ENCODE measurements around the gene SPG21. TPM values are rescaled to one million over a fixed set of nuclear protein-coding genes. Genes with fewer than 3 reads are reported as not detected.
"Not testable (repeated sequence)": the region's sequence is repeated elsewhere in the genome, so short reads cannot be mapped to it uniquely, and the experiment has no call there.

SPG21 gene, protein sequence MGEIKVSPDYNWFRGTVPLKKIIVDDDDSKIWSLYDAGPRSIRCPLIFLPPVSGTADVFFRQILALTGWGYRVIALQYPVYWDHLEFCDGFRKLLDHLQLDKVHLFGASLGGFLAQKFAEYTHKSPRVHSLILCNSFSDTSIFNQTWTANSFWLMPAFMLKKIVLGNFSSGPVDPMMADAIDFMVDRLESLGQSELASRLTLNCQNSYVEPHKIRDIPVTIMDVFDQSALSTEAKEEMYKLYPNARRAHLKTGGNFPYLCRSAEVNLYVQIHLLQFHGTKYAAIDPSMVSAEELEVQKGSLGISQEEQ
- 49.9 TPM for total RNA-seq

DNA sequence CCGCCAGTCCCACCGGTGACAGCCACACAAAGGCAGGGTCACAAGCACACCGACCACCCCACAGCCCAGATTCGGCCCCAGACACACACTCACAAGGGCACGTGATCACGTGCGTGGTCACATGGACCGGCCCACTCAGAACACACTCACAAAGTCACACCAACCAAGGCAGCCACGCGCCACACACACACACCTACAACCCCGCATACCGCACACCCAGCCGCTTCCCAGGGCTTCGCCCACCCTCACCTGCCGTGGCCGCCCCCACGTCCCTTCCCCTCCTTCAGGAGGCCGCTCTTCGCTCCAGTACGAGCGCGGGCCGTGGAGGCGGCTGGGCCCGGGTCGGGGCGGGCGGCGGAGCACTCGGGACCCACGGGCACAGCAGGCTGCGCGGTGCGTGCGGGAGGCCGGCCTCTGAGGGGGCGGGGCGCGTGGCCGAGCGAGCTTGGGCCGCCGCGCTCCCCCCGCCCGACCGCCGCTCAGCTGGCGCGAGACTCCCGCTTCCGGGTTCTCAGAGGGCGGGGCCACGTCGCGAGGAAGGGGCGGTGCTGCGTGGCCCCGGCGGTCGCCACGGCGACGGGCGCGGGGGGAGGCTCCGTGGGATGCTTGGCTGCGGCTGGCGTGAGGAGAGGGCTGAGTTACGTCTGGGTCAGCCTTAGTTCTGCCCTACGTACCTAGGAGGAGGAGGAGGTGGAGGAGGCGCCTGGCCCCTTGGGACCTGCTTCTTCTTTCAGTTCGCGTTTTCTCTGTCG is at the start of gene SPG21:
TSS of gene SPG21 (minus strand) at position 499 of the 752 bp plus-strand sequence. CDS start 6,345 bp downstream, outside the sequence.
- DNase-seq = peak; percentile 86

DNA sequence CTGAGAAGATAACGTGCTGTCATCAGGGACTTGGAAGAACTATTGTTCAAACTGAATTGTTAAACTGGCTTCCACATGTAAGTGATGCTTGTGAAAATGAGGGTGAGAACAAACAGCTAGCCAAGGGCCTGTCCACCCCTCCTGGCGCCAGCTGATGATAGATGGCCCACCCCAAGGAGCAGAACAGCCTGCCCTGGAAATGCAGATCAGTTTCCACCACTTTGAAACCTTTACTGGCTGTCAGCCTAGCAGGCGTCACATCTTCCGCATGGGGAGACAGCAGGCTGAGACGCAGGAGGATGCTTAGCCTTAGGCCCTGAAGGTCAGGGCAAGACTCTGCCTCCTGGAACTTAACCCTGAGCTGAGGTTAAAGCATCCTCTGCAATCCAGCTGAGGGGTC is 49.1 kb upstream of the SPG21 start:
- no peak for DNase-seq

DNA sequence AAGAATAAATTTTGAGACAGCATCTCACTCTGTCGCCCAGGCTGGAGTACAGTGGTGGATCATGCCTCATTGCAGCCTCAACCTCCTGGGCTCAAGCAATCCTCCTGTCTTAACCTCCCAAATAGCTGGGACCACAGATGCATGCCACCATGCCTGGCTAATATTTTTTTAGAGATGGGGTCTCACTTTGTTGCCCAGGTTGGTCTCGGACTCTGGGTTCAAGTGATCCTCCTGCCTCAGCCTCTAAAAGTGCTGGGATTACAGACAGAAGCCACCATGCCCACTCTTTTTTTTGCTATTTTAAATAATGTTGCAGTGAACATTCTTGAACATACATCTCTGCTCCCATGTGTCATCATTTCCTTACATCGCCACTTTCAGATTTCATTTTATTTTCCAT is 48.7 kb upstream of the SPG21 start:
- DNase-seq = no peak

DNA sequence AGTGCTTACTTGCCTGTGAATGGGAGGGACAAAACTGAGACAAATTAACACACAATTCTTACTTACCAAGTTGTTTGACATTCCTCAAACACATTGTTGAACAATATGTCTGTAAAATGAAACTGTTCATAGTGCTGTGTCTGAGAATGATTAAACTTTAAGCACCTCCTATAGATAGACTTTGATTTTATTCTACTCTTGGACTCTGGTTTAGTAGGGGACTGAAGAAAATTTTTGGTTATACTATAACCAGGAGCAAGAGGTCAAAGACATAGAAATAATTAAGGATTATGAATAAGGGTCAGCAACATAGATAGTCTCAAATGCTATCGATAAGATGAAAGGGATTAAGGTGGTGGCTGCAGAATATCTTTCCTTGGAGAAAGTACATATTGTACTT is 47.6 kb upstream of the SPG21 start:
- DNase-seq = no peak

DNA sequence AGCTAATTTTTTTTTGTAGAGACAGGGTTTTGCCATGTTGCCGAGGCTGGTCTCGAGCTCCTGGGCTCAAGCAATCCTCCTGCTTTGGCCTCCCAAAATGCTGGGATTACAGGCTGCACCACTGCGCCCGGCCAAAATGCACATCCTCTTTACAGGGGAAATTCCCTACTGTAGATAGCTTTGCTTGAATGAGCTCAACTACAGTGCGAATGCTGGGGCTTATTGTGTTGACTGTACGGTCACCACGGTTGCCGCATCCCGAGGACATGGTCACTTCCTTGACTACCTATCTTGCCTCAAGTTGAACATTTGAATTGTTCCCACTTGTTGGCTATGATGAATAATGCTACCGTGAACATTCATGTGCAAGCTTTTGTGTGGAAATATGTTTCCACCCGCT is 45.0 kb upstream of the SPG21 start:
- DNase-seq = no peak

DNA sequence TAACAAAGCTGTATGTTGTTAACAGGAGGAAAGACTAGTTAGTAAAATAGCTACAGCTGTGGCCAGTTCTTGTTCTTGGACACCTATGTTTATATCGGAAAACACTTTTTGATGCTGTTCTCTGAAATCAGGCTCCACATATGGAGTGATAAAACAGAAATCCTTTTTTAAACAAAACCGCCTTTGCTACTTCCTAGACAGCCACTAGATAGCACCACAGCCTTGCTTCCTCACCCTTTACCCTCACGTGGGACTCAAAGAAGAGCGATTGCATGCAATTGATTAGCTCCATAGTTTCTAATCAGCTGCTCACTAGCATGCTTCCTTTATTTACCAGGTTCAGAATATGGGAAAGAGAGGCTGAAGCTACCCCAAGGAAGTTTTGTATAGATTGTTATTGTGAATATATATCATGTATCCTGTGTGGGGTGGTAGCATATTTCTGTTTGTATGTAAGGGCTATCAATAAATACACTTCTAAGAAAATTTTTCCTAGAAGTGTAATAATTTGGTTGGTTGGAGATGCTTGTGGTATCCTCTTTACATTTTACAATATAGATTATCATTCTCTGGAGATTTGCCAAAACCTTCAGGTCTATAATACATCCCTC is 44.0 kb upstream of the SPG21 start:
- peak; percentile 9 for DNase-seq

DNA sequence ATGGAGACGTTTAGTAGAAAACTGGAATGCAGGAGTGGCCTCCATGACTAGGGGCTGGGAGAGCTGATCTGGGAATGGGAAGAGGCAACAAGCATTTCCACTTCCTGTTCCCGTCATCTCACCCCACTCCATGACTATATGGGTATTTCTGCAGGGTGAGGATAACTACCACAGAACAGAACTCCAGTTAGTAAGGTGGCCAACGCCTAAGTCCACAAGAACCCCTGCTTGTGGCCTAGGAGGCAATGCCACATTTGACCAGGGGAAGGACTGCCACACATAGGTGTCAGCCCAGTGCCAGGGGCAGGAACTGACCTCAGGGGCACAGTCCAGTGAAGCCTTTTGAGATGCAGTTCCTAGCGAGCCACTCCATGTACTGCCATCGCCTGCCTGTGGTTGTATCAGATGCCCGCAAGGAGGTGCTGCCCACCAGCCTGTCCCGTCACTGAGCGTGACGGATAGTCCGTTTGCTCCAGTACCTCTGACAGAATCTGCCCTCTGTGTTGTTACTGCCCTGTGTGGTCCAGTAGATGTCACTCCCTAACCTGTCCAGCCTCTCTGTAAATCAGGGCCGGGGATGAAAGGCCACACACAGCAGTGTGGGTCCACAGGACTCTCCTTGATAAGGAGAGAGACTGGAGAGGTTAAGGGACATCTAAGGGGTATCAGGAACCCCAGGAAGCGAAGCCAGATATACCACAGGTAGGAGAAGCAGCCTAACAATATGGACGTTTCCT is 43.3 kb upstream of the SPG21 start:
- peak; percentile 23 for DNase-seq

DNA sequence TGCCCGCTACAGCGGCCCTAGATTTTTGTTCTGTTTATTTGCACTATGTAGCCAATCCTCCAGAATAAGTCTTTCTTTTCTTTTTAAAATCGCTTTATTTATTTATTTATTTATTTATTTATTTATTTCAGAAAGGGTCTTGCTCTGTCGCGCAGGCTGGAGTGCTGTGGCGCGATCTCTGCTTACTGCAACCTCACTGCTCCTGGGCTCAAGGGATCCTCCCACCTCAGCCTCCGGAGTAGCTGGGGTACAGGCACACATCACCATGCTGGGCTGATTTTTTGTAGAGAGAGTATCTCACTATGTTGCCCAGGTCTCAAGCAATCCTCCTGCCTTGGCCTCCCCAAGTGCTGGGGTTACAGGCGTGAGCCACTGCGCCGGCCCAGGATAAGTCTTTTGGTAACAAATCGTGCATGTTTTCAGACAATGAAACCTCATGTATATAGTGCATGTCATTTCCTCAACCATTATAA is 40.1 kb upstream of the SPG21 start:
- no peak for DNase-seq

DNA sequence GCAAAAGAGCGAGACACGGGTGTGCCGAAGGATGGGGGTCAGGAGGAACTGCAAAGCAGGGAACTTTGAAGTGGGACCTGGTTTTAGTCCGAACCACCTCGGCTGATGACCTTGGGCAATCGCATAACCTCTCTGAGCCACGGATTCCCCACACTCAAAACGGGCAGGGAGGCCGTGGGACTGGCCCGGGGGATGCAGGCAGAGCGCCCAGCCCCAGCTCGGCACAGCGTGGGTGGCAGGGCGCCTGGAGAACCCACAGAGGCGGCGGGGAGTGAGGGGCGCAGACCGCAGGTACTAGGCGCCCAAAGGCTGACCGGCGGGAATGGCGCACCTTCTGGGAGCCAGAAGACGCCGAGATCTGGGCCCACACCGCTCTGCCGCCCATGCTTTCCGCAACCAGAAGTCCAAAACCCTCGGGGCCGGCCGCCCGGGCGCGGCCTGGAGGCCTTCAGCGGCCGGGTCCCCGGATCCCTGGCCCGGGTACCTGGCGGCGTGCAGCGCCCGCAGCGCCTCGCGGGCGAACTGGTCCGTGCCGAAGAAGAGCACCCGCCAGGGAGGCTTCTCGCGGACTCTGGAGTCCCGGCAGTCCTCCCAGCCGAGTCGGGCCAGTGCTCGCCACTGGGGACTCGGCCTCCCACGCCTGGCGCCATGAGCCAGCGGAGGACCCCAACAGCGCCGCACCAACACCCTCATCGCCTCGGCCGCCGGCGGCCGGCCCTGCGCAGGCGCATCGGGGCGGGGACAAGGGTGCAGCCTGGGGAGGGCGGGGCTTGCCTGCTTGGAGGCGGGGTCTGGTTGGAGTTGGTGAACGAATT is 39.4 kb upstream of the SPG21 start, which contains the start of gene MTFMT:
TSS of gene MTFMT (minus strand) at position 719 of the 815 bp plus-strand sequence. CDS start at position 693, 26 bp downstream.
- DNase-seq = peak; percentile 46

DNA sequence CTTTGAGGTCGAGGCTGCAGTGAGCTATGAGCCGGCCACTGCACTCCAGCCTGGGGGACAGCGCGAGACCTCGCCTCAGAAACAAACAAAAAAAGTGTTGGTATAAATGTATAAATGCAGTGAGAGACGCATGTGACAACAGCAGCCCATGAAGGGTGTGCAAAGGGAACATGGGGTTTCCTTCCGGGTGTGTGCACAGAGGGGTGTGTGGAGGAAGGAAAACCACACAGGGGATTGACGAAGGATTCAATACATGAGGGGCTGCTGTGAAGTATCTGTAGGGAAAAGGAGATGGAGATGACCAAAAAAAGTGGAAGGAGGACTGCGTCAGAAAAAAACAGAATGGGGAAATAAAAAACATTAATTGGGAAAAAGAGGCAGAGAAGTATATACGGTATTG is 38.6 kb upstream of the SPG21 start:
- DNase-seq = no peak

DNA sequence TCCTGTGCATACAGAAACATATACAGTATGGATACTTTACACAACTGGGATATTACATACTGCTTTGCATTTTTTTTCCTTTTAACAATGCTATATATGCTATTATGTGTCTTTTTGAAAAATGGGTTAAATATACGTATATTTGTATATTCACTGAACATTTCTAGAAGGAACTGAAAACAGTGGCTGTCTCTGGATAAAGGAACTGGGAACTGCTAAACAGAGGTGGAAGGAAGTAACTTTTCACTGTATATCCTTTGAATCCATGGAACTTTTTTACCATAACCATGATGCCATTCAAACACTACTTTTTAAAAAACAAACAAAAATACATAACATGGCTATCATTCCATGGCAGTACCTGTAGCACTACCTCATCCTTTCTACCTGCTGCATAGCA is 37.9 kb upstream of the SPG21 start:
- no peak for DNase-seq

DNA sequence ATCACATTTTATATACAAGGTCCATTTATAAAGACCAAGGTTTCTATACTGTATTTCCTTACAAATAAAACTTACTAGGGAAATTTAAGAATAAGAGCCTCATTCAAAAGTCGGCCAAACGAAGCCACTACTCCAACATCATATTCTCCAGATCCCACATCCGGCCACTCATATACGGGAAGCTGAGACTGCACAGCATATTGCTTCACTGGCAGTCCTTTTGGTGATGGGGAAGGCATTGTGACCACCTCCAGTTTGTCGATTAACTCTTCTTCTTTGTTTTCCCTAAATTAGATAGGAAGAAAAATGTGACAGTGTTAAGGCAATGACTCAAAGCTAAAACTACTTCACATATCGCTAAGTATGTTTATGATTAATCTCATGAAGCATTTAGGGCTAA is 37.0 kb upstream of the SPG21 start:
- DNase-seq = no peak

DNA sequence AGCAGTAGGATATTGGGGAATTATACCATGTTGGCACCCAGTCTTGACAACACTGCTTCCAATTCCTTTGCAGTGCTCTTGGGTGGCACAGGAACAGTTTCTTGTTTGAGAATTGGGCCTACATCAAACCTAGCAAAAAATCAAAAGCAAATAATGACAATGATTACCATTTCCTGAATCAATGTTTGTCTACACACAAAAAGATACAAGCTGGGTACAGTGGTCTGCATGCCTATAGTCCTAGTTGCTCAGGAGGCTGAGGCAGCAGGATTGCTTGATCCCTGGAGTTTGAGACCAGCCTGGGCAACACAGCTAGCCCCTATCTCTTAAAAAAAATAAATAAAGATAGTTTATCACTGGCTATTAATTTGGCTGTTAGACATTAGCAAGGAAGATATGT is 31.8 kb upstream of the SPG21 start:
- no peak for DNase-seq

DNA sequence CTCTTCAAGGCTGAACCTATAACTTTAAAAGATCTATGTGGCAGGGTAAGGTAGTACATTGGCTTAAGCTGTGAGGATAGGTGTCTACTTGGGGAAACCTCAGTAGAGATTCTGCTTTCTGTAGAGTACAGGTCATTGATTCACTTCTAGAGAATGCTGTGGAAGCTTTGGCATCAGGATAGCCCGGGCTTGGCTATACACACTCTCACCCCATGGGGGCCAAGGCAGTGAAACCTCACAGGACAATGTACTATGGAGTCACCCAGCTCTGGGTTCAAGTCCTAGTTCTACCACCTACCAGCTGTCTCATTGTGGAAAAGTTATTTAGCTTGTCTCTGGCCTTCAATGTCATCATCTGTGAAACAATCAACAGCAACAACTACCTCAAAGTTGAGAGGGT is 30.7 kb upstream of the SPG21 start:
- DNase-seq = no peak

DNA sequence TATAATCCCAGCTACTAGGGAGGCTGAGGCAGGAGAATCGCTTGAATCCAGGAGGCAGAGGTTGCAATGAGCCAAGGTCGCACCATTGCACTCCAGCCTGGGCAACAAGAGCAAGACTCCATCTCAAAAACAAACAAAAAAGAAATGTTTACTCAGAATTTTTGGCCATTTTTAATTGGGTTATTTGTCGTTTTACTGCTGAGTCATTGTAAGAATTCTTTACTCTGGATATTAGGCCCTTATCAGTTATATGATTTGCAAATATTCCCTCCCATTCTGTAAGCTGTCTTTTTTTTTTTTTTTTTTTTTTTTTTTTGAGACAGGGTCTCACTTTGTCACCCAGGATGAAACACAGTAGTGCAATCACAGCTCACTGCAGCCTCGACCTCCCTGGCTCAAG is 21.5 kb upstream of the SPG21 start:
- DNase-seq = not testable (repeated sequence)

DNA sequence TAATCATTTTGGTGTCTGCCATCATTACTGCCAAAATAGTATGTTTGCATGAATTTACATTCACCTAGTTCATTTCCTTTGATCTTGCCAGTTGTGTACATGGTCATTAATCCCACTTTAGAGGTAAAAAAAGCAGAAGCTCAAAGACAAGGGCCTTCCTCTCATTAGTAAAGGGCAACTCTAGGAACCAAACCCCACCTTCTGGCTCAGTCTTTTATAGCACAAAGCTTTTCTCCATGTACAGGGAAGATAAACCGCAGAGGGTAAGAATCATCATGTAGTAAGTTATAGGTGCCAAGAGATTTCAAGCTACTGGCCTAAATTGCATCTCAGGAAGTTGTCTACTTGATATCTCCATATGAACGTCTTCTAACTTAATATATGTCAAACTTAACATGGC is 19.3 kb upstream of the SPG21 start:
- DNase-seq = no peak

DNA sequence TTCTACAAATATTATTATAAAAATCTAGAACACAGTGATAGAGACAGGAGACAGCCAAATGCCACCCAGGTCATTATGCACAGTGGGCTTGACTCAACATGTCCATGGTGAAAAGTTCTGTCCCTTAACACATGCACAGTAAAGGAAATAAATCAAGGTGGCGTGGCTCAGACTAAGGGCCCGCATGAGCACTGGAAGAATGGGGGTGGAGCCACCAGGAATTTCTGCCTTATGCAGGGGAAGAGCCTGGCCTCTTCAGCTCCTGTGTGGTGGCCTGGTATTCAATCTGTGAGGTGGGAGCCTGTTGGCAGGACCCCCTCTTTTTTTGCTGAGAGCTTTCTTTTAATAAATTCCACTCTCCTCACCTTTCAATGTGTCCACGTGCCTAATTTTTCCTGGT is 17.2 kb upstream of the SPG21 start:
- DNase-seq = no peak

DNA sequence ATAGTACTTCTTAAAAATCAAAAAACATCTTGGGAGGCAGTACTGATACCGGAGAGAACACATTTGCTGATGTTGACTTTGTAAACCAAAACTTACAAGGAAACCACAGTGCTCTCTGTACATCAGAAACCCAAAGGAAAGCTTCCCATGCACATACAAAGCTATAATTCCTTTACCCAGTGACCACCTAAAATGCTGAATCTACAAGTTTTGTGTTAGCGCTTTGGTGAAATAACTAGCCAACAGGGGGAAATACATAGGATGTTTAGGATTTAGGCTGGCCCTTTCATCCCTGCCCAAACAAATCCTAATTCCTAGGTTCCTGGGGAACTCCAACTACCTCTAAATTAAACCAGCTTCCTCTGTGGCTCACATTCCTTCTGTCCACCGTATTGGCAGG is 15.3 kb upstream of the SPG21 start:
- DNase-seq = no peak

DNA sequence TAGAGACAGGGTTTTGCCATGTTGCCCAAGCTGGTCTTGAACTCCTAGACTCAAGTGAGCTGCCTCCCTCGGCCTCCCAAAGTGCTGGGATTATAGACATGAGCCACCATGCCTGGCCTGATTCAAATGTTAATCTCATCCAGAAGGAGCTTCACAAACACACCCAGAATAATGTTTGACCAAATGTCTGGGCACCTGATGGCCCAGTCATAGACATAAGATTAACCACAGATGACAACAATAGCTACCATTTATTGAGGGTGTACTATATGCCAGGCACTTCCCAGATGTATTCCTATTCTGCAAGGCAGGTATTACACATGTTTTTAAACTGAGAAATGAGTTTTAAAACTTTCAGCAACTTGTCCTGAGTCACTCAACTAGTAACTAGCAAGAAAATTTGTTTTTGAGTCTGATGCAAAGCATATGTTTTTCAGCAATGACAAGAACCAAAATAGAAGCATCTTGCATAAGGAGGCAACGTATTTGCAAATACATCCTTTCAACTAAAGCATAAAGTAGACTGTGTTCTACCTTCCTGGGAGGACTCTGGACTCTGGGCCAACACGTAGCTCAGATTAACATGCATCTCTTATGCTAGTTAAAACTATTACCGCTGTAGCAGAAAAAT is 8.1 kb upstream of the SPG21 start:
- no peak for DNase-seq

DNA sequence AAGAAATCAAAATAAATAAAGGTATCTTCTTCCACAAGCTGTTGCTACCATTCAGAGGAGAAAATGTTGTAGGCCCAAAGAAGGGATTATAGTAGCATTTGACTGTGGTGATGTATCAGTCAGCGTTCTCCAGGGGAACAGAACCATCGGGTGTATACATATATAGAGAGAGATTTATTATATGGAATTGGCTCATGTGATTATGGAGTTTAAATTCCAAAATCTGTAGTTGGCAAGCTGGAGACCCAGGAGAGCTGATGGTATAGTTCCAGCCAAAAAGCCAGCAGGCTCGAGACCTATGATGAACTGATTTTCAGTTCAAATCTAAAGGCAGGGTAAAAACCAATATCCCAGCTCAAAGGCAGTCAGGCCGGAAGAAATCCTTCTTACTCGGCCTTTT is 7.4 kb upstream of the SPG21 start:
- peak; percentile 32 for DNase-seq

DNA sequence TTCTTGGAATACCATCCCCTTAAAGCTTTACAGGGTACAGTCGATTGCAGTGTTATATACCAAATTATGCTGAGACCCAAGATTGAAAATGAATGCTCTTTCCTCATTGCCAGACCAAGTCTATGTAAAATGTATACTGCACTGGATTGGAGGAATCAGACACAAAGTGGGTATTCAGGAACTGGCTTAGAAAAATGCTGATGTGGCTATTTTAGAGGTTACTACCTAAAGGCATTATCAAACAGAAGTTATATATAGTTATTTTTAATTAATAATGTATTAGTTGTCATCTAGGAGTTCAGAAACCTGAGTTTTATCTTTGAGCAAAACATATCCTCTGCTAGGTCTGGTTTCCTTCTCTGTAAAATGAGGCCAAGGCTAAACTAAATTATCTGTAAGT is 3.6 kb upstream of the SPG21 start:
- no peak for DNase-seq

Measured in skin of body (tissue), 2 donors.